Neutrophil (primary cell): ENCODE results near the gene TMEM74B.
"Not testable (repeated sequence)": the region's sequence is repeated elsewhere in the genome, so short reads cannot be mapped to it uniquely, and the experiment has no call there.

Experiments used
- H3K27ac ChIP-seq: fragments of 200-600 bp; sonication (generic); 2 replicates; pipeline ENCODE4 v1.5.1; 2016; ENCODE audit warnings: mild to moderate bottlenecking, moderate library complexity
- H3K27me3 ChIP-seq: fragments of 200-600 bp; sonication (generic); 2 replicates; pipeline ENCODE4 v1.6.0; 2016; ENCODE audit warnings: mild to moderate bottlenecking
- H3K36me3 ChIP-seq: fragments of 200-600 bp; sonication (generic); 2 replicates; pipeline ENCODE4 v1.5.1; 2017
- H3K4me1 ChIP-seq, 2 experiments: fragments of 200-600 bp in 1 of 2; sonication (generic) in 1 of 2; 1 replicate in 1 of 2; 2 replicates in 1 of 2; pipeline versions ENCODE4 v1.5.1 to v1.6.1; 2013 to 2016; ENCODE audit warnings: low read depth in 1 of 2, low read length in 1 of 2, mild to moderate bottlenecking in 1 of 2, moderate library complexity in 1 of 2; ENCODE audit not compliant: control insufficient read depth in 1 of 2, insufficient read depth in 1 of 2
- H3K4me3 ChIP-seq, 2 experiments: fragments of 200-600 bp in 1 of 2; sonication (generic) in 1 of 2; 1 replicate in 1 of 2; 2 replicates in 1 of 2; pipeline ENCODE4 v1.5.1; 2013 to 2016; ENCODE audit warnings: low read depth in 1 of 2, low read length in 1 of 2, mild to moderate bottlenecking in 1 of 2, moderate library complexity in 1 of 2
- H3K9me3 ChIP-seq: fragments of 200-600 bp; sonication (generic); 2 replicates; pipeline ENCODE4 v1.5.1; 2016
- TF ChIP-seq, protein P1 (sequence below): fragments of 200-600 bp; sonication (generic); IDR thresholded peaks from 2 replicates; pipeline ENCODE4 v1.5.1; 2016; ENCODE audit warnings: antibody characterized with exemption

The TMEM74B gene

DNA sequence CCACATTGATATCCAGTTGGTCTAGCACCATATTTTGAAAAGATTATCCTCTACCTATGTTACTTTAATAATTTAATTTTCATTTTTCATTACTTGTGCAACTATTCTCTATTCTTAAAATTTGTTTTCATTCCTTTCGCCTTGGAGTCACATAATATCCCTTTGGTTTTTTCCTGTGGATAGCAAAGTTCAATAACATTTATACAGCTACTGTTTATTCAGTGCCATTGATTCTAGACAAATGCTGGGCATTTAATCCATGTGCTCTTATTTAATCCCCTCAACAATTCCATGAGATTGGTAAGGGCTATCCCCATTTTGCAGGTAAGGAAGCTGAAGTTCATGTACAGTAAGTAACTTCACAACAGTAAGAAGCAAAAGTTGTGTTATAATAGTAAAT lies 33.8 kb downstream of the TMEM74B start:
- TF ChIP-seq, protein P1, sequence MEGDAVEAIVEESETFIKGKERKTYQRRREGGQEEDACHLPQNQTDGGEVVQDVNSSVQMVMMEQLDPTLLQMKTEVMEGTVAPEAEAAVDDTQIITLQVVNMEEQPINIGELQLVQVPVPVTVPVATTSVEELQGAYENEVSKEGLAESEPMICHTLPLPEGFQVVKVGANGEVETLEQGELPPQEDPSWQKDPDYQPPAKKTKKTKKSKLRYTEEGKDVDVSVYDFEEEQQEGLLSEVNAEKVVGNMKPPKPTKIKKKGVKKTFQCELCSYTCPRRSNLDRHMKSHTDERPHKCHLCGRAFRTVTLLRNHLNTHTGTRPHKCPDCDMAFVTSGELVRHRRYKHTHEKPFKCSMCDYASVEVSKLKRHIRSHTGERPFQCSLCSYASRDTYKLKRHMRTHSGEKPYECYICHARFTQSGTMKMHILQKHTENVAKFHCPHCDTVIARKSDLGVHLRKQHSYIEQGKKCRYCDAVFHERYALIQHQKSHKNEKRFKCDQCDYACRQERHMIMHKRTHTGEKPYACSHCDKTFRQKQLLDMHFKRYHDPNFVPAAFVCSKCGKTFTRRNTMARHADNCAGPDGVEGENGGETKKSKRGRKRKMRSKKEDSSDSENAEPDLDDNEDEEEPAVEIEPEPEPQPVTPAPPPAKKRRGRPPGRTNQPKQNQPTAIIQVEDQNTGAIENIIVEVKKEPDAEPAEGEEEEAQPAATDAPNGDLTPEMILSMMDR: no peak
- no peaks in the 10 kb centered on the region for H3K4me1 ChIP-seq
- peaks cover 59% of the 10 kb centered on the region for H3K36me3 ChIP-seq
- no peaks in the 10 kb centered on the region for H3K27me3 ChIP-seq
- H3K4me3 ChIP-seq: no peak overlapping the region
- no peak overlapping the region for H3K27ac ChIP-seq
- no peaks in the 10 kb centered on the region for H3K9me3 ChIP-seq

DNA sequence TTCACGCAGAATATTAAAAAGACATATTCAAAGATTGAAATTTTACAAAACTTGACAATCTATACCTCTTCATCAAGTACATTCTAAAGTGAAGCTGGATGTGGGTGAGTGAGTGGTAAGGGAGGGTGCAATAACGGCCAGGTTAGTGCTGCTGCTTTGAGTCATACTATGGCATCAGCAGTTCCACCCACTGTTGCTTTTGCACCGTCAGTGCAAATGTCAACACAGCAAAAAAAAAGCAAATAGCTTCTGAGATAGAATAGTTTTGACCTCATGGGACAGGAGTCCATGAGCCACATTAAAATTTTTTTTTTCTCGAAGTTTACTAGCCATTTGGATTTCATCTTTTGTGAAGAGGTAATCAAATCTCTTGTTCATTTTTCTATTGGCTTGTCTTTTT lies 34.6 kb downstream of the TMEM74B start:
- Histone ChIP-seq H3K27me3 (no peaks in the 10 kb centered on the region), H3K36me3 (peaks cover 55% of the 10 kb centered on the region), H3K9me3 (no peaks in the 10 kb centered on the region), H3K27ac (no peak overlapping the region), H3K4me3 (no peak overlapping the region), H3K4me1 (no peaks in the 10 kb centered on the region)
- TF ChIP-seq, protein P1: no peak

DNA sequence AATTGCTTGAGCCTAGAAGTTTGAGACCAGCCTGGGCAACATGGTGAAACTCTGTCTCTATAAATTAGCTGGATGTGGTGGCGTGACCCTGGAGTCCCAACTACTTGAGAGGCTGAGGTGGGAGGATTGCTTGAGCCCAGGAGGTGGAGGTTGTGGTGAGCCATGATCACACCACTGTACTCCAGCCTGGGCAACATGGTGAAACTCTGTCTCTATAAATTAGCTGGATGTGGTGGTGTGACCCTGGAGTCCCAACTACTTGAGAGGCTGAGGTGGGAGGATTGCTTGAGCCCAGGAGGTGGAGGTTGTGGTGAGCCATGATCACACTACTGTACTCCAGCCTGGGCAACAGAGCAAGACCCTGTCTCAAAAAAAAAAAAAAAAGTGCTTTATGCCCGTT lies 35.0 kb downstream of the TMEM74B start:
- not testable (repeated sequence) for H3K27me3 ChIP-seq, H3K4me3 ChIP-seq
- peaks cover 56% of the 10 kb centered on the region for H3K36me3 ChIP-seq

DNA sequence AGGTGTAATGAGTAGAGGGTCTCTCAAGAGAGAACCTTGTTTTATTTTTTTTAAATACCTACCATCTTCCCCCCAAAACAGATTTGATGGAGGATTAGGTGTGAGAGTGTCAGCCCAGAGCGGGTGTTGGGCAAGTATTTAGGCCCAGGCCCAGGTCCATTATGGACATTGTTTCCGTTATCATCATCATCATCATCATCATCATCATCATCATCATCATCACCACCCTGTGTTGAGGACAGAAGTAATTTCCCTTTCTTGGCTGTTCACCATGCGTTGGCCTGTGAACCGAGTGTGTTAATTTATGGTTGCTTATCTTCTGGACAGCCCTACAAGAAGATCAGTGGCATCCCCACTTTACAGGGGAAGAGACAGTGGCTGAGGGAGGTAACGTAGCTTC lies 37.8 kb downstream of the TMEM74B start:
- H3K36me3 ChIP-seq: peaks cover 58% of the 10 kb centered on the region

More for the DNA sequence above, 35.0 kb downstream of the TMEM74B start:
- H3K27ac ChIP-seq, H3K4me1 ChIP-seq, H3K9me3 ChIP-seq: not testable (repeated sequence)

DNA sequence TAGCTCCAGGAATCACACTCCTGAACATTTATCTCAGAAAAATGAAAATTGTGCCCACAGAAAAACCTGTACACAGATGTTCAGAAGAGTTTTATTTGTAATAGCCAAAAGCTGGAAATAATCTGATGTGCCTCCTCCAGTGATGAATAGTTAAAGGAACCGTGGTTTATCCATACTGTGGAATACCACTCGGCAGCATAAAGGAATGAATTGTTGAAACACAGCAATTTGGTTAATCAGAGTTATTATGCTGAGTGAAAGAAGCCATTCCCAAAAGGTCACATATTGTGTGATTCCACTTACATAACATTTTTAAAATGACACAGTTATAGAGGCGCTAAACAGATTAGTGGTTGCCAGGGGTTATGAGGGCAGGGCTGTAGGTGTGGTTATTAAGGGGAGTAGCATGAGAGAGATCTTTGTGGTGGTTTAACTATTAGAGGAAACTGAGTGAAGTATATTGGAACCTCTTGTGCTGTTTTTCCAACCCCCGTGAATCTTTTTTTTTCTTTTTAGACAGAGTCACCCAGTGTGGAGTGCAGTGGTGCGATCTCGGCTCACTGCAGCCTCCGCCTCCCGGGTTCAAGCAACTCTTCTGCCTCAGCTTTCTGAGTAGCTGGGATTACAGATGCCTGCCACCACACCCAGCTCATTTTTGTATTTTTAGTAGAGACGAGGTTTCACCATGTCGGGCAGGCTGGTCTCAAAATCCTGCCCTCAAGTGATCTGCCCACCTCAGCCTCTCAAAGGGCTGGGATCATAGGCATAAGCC lies 40.2 kb downstream of the TMEM74B start:
- TF ChIP-seq, protein P1: no peak
- peaks cover 65% of the 10 kb centered on the region for H3K36me3 ChIP-seq
- H3K27ac ChIP-seq: no peak overlapping the region
- no peak overlapping the region for H3K4me3 ChIP-seq
- H3K9me3 ChIP-seq: no peaks in the 10 kb centered on the region
- H3K27me3 ChIP-seq: no peaks in the 10 kb centered on the region
- H3K4me1 ChIP-seq: no peaks in the 10 kb centered on the region

More for the DNA sequence above, 37.8 kb downstream of the TMEM74B start:
- Histone ChIP-seq H3K27me3 (no peaks in the 10 kb centered on the region), H3K4me3 (no peak overlapping the region), H3K4me1 (no peaks in the 10 kb centered on the region), H3K27ac (no peak overlapping the region), H3K9me3 (no peaks in the 10 kb centered on the region)
- TF ChIP-seq, protein P1: no peak

DNA sequence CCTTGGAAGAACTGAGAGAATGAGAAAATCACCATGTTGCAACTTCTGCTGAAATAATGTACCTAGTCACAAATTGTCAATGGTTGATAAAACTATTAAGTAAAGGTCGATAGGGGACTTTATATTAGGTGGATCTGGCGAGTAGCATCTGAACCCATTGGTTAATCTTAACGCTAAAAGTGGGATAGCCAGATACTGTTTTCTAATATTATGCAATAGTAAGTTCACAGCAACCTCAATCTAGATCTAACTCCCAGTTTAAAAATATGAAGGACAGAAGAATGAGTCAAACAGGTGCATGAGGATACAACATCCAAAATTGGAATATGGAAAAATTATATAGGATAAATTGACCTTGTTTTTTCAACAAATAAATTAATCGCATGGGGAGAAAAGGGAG lies 47.5 kb downstream of the TMEM74B start:
- Histone ChIP-seq H3K4me1 (no peaks in the 10 kb centered on the region), H3K4me3 (no peak overlapping the region), H3K9me3 (no peaks in the 10 kb centered on the region), H3K27ac (no peak overlapping the region), H3K36me3 (peaks cover 69% of the 10 kb centered on the region), H3K27me3 (no peaks in the 10 kb centered on the region)
- TF ChIP-seq, protein P1: no peak
